Dedifferentiated amniotic fluid mesenchymal stem cell (primary cell): ENCODE results near the gene SLC9A6.

Source experiments
- DNase-seq: peaks from one replicate; pipeline ENCODE4 v3.0.0-alpha.2; 2016; ENCODE audit errors: extremely low spot score

SLC9A6 gene

DNA sequence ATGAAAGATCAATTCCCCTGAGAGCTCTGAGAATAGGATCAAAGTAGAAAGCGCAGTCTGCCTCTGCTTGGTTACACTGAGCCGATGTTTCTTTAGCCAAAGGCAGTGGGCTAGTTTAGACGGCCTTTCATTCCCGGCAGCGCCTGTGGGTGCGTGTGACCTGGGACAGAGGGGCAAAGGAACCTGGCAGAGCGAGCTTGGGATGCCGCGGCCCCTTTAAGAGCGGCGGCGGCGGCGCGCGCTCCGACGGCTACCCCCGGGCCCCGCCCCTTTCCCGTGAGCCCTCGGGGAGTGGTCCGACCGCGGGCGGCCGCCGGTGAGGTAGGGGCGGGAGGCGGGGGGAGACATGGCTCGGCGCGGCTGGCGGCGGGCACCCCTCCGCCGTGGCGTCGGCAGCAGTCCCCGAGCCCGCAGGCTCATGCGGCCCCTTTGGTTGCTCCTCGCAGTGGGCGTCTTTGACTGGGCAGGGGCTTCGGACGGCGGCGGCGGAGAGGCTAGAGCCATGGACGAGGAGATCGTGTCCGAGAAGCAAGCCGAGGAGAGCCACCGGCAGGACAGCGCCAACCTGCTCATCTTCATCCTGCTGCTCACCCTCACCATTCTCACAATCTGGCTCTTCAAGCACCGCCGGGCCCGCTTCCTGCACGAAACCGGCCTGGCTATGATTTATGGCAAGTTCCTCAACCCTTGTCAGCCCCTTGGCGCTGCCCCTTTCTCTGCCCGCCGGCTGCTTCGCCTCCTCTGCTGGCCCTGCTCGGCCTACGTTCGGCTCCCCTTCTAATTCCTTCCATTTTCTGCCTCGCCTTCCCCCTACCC, at the start of gene SLC9A6:
Gene SLC9A6 (plus strand): TSS at position 279 of the 816 bp plus-strand sequence. CDS start 224 bp downstream, at position 503.
- DNase-seq: no peak

DNA sequence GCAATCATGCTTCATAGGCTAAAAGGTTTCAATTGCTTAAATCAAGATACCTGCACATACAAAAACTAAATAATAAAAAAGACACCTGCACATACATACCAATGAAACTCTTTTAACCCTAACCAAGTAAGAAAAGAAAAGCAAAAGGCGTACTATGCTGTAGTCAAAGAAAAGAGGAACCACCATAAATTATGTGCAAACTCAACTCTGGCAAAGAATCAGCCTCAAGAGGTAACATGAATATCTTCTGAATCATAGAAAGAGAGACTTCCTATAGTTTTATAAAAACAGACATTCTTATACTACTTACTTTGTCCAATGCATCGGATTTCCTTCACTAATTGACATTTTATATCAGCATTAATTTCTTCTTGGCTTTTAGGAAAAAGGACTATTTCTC, 40.7 kb upstream of the SLC9A6 start:
- DNase-seq: no peak

DNA sequence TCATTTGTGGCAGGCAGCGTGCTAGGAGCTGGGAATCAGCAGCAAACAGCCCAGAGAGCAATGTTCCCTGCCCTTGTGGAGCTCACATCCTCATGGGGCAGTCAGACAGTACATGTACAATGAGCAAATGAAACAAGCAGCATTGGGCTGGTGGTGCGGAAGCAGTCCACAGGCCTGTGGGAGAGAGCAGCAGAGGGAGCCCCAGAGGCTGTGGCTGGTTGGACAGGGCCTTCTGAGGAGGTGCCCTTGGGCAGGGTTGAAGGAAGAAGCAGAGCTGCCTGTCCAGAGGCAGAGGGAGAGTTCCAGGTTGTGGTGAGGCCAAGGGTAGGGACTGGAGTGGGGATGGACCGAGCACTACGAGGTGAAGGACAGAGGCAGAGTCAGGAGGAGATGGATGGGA, 33.9 kb upstream of the SLC9A6 start:
- DNase-seq: no peak

DNA sequence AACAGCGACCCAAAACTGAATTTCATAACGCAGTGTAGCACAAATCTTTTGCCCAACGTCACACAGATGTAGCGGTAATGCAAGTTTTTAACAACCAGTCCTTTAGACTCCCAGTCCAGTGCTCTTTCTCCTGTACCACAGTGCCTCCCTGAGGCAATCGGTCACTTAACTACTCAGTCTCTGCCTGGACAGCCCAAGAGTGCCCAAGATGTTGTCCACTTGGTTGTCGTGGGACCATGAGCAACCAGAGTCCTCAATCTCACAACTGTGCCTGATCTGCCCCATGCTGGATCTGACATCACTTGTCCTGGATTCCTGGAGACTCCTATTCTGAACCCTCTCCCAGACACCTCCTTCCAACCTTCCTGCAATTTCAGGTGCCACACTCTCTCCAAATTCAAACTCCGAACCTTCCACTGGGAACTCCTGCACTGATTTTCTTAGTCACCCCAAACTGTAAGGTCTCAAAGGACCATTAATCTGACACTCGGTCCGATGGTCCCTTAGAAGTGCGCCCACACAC, 12.1 kb upstream of the SLC9A6 start:
- DNase-seq: no peak

DNA sequence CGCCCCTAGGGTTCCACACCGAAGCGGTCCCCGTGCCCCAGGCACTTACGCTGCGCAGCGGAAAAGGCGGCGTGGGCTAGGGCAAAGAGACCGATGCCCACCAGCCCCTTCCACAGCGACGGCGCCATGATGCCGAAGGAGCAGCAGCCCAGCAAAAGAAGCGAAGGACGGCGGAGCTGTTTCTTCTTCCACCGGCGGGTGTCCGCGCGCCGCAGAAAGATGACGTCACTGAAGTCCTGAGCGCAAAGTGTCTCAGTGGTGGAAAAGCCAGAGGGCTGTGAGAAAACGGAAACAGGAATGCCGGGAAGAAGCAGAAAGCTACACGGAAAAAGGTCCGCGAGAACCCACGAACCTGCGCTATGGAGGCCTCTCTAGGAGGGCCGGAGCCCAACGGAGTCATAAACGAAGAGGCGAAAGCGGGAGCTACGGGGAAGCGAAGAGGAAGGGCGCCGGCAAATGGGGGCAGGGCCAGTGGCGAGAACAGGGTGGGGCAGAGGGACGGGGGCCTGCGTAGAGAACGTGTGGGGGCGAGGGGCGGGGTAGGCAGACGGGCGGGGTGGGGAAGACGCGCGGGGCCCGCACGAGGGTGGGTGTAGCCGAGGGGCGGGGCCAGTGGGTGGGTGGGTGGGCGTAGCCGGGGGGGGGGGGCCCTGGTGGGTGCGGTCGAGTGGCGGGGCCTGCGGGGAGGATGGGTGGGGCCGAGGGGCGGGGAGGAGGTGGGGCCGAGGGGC, 11.5 kb upstream of the SLC9A6 start, which contains the start of gene MMGT1:
Gene MMGT1 (minus strand): TSS at position 441 of the 731 bp plus-strand sequence. CDS start 313 bp downstream, at position 128.
- peak; percentile 63 for DNase-seq

DNA sequence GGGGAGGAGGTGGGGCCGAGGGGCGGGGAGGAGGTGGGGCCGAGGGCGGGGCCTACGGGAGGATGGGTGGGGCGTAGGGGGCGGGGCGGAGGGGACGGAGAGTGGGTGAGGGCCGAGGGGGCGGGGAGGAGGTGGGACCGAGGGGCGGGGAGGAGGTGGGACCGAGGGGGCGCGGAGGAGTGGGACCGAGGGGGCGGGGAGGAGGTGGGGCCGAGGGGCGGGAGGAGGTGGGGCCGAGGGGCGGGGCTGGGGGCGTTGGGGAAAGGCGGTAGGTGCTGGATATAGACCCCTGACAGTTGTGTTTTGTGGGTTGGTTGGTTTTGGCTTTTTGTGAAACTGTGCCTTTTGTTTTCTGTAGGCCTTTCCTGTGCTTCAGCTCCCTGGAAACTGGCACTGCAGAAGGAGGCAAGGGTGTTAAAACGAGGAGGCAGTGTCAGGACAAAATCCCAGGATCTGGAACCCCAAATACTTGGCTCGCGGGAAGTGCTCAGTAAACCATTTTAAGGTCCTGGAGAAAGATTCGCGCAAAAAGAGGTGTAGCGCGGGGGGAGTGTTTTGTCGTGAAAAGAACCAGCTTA, 10.9 kb upstream of the SLC9A6 start:
- DNase-seq: no peak

DNA sequence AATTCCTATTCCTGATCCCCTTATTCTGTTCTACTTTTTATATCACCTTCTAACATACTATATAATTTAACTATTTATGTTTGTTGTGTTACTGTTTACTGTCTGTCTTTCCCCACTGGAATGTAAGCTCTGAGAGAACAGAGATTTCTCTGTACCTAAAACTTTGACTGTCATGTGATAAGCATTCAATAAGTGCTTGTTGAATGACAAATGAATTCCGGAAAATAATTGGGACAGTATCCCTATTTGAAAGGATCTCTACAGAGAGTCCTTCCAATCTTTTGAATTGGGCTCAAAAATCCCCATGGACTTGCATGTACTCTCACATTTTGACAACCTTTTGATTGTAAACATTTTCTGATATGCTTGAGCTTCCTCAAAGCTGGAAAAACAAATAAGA, 9.8 kb upstream of the SLC9A6 start:
- DNase-seq: no peak

DNA sequence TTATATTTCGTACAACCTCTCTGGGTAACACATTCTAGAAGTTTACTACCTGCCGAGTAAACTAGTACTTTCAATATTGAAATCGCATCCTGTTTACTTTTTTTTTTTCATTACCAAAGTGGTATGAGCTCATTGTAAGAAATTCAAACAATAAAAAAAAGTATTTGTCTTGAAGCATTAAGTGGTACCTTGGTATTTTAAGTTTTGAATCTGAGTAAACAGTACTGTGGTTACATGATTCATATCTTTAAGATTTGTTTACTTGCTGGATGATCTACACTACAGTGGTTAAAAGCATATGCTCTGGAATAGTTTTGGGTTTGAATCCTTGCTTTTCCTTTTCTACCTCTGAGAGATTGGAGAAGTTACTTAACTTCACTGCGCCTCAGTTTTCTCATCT, 7.6 kb upstream of the SLC9A6 start:
- no peak for DNase-seq

DNA sequence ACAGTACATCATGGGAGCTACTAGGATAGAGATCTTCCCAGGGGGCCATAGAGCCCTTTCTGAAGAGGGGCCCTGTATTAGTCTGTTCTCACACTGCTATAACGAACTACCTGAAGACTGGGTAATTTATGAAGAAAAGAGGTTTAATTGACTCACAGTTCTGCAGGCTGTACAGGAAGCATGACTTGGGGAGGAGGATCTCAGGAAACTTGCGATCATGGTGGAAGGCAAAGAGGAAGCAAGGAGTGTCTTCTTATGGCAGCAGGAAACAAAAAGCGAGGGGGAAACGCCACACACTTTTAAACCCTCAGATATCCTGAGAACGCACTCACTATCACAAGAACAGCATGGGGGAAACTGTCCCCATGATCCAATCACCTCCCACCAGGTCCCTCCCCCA, 4.2 kb upstream of the SLC9A6 start:
- no peak for DNase-seq

DNA sequence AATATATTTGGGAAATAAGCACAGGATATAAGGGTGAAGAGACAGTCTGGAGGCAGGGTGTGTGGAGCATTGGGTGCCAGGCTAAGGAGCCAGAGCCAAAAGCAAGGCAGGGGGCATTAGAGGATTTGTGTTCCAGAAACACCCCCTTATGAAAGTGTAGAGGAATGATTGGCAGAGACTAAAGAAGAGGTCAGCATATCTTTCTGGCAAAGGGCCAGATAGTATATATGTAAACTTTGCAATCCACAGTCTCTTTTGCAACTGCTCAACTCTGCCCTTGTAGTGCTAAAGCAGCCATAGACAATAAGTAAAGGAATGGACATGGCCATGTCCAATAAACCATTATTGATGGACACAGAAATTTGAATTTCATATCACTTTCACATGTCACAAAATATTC, 3.6 kb upstream of the SLC9A6 start:
- DNase-seq: no peak

DNA sequence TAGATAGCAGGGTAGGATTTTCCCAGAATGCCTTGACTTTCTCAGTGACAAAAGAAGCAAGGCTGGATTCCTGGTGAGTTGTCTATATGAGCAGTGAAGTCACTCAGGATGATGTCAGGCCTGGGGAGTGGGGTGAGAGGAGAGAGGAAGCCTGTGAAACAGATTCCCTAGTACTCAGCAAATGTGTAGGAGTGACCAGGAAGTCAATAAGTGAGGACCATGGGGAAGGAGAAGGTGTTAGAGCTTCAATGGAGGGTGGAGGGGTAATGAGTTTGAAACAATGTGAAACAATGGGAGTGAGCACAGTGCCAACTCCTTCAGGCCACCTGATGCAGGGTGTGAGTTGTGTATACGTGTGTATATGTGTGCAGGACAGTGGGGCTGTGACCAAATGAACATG, 2.4 kb upstream of the SLC9A6 start:
- DNase-seq: no peak

DNA sequence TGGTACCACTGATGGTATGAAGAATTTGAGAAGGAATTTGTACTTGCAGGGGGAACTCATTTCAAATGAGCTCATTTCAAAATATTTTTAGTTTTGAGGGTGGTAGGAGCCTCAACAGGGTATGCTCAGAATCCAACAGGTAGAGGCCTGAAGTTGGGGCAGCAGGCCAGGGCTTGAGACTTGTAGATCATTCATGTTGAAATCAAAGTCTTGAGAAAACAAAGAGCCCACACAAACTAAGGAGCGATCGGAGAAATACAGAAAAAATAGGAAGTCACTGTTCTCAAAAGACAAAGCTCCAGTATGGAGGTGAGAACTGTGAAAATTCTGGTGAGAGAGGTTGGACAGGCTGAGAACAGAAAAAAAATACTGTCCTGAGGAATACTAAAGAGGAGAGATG, 979 bp upstream of the SLC9A6 start:
- no peak for DNase-seq

DNA sequence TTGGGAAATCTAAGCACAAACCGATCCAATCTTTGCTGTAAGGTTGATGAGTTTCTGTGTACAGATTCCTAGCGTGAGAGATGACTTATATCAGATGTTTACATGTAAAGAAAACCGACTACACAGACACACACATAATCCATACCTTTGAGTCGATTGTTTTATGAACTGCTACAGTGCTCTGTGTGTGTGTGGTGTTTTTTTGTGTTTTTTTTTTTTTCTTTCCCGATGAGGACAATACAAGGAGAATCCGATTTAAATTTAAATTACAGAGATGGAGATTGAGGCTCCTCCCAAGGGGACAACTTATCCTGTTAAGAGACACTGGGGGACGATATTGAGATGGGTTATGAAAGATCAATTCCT, 461 bp upstream of the SLC9A6 start:
- DNase-seq: no peak

DNA sequence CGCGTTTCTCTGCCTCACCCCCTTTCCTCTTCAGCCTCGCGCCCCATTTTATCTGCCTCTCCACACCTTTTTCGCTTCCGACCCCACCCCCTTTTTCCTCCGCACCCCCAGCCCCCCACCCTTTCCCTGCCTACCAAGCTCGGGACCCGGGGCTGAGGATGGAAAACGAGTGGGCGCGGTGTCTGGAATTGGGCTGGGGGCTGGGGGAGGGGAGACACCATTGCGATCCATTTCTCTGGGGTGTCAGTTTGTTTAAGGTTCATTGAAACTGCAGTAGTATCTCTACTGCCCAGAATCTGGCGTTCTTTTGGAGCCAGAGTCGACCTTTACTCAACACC, 707 bp downstream of the SLC9A6 start:
- no peak for DNase-seq

DNA sequence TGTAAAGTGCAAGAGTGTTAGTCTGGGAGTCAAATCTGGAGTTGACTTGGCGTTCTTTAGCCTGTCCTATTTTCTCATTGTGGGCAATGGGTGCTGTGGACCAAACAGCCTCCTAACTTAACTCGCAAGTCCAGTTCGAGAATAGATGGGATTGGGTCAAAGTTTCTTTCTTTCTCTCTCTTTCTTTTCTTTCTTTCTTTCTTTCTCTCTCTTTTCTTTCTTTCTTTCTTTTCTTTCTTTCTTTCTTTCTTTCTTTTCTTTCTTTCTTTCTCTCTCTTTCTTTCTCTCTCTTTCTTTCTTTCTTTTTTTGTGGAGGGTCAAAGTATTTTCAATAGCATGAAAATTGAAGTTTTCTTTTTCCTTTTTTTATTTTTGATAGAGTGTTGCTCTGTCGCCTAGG, 3.0 kb downstream of the SLC9A6 start:
- no peak for DNase-seq

DNA sequence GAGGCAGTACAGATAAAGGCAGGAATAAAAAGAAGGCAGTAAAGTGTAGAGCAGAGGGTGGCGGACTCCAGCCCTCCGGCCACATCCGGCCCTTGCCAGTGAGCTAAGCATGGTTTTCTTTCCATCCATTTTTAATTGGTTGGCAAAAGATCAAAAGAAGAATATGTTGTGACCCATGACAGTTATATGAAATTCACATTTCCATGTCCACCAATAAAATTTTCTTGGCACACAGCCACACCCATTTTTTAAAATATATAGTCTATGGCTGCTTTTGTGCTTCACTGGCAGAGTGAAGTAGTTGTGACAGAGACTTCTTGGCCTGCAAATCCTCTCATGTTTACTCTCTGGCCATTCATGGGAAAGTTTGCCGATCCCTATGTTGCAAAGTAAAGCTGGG, 29.8 kb downstream of the SLC9A6 start:
- no peak for DNase-seq

DNA sequence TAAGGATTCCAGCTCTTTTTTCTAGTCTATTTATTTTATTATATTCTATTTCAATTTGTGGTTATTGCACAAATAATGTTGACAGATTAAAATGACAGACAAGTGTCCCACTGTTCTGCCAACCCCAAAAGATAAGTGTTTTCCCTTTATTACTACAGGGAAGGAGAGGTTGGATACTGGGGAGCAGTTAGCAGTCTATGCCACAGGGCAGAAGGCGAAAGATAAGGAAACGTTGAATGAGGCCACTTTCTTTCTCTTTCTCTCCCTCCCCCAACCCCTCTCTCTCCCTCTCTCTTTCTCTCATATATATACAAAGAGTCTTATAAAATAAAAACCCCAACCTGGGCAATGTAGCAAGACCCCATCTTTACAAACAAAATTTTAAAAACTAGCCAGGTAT, 31.6 kb downstream of the SLC9A6 start:
- no peak for DNase-seq

DNA sequence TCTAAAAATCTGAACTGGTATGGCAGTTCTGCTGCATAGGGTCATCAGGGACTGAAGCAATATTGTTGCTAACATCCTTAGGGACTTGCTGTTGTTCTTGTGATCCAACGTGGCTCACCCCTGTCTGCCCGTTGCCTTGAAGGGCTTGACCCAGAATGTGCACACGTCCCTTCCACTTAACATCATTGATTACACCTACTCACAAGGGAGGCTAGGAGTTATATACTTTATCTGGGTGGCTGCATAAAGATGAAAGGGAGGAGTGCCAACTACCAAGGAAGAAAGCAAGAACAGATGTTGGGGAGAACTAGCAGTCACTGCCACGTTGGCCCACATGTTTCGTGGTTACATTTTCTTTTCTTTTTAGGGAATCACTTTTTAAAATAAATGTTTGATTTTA, 34.0 kb downstream of the SLC9A6 start:
- no peak for DNase-seq

DNA sequence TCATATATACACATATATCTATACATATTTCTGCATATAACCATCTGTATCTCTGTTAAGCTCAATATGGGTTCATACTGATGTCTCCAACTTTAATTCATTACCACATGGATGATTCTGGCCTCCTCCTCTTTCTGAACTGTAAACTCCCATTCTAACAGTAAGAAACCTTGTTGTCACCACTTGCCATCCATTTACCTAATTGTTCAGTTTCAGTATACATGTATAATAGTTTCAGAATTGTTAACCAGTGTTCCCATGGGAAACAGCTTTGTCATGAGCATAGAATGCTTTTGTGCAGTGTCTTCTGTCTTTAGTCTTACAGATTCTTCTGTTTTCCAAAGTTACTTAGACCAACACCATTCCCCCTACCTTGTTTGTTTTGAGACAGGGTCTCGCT, 35.9 kb downstream of the SLC9A6 start:
- no peak for DNase-seq

DNA sequence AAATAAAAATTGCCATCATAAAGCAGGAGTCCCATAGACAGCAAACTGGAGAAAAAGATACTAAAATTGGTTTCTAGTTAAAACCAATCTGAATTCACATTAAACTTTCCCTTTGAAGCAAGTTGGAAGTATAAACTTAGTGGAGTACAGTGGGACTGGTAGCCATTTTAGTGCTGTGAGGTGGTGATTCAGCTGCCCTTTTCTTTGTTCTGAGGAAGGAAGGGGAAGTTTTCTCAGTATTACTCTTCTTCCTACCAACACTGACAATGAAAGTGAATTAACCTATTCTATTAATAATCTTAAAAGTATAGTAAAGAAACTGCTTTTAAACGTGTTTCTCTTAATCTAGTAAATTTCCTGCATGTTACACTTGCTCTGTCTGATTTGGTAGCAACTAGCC, 36.7 kb downstream of the SLC9A6 start:
- no peak for DNase-seq

DNA sequence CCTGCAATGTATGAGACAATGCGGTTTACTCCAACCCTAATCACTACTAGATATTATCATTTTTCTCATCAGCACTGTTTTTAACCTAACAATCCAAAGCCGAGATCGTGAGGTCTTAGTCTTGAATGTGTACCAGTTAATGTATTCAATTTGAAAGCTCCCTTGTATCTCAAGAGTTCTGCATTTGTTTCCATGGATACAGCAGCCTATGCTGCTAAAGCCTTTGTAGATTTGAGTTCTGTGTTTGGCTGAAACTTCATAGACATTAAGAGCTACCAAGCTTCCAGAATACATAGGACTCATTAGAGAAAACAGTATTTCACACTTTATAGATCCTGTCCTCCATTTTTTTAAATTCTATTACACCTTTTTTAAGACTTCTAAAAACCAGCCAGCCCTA, 39.9 kb downstream of the SLC9A6 start:
- DNase-seq: no peak

DNA sequence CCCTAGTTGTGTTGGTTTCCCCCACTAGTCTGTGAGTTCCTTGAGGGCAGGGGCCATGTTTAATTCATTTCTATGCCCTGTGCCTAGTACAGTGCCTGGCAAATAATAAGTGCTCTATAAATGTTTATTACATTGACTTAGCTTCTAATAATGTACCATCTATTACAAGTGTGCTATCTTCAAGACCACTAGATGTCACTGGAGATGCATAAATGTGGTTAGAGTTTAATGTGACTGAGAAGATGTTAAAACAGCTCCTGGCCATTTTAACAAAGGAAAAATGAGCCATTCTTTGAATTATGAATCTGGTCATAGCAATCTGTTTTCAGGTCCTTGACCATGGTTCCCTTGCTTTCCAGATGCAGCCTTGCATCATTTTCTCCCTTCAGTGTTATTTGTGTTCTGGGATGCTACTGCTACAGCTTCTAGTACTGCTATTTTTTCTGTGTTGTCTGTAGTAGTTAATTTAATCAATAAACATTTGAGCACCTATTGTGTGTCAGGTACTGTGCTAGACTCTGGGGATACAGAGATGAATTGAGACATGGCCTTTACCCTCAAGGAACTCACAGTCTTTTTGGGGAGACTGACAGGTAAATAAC, 43.2 kb downstream of the SLC9A6 start:
- peak; percentile 82 for DNase-seq
